ENCODE results near the gene DISC1.

Gene DISC1

DNA sequence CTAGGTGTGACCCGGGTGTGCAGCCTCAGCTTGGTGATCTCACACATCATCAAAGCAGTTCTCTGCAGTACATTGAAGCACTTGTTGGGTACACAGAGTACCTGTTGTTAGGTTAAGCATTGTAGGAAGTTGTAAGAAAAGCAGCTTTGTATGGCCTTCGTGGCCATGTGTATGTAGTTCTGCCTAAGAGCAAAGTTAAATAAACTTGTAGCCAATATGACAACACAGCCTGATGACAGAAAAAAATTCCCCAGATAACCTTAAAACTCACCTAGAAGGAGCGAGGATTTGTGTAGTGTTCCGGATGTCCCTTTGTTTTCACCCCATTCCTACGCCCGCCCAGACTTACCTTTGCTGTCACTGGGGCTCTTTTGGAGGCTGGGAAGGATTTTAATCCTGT lies 48.0 kb downstream of the DISC1 start:
- DNase-seq: no peak

DNA sequence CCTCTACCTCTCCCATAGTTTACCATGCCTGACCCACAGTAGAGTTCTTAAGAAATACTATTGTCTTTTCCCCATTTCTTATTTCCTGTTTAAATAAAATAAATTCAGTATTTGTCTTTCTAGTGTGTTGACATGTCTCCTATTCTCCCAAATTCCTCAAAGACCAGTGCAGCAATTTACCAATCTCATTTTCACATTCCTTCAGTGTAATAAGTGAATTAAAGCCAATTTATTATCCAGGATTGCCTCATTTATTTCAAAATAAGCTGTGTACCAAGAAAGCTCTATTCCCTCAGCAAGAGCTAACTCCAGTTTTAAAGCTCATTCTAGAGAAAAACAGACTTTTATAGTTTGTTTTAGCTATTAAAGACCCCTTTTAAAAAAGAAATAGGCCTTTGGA lies 49.9 kb downstream of the DISC1 start:
- DNase-seq: no peak

DNA sequence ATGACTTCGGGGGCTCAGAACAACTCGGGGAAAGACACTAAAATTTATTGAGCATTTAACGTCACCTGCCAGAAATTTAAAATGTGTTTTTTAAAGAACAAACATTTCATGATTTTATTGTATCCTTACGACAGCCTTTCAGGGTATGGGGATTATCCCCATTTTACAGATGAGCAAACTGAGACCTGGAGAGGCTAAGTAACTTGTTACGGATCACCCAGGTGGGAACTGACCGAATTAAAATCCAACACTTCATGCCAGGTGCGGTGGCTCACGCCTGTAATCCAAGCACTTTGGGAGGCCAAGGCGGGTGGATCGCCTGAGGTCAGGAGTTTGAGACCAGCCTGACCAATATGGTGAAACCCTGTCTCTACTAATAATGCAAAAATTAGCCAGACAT lies 50.9 kb downstream of the DISC1 start:
- DNase-seq: no peak

DNA sequence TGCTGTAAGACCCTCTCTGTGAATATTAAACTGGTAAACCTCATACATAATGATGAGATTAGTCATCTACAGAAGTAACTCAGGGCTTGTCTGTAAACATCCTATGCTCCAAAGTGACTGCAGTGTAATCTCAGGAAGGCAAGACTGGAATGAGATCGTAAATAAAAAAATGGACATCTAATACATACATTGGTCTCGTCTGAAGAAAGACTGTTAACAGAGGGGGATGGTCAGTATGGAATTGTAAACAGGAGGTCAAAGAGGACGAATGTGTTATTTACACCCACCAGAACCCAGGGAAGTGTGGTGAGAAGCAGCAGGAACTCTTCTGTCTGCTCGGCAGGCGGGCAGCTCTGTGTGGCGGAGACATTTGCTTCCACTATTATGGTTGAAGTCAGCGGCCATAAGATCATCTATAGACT lies 51.4 kb downstream of the DISC1 start:
- DNase-seq: no peak

DNA sequence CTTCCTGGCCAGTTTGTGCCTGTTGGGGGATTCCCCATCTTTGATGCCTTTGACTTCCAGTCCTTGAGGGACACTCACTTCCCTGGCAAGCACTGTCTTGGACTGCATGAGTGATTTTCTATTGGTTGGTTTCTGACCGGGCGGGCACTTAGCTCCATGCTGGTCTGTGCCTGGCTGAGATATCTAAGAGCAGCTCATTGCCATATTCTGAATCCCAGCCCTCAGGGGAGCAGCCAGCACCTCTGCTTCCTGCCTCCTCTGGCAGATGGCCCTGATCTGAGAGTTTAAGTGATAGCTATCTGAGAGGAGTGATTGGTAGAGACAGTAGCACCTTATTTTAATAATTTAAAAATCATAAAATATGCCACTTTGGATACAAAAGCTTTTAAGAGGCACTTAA lies 52.5 kb downstream of the DISC1 start:
- DNase-seq: no peak

DNA sequence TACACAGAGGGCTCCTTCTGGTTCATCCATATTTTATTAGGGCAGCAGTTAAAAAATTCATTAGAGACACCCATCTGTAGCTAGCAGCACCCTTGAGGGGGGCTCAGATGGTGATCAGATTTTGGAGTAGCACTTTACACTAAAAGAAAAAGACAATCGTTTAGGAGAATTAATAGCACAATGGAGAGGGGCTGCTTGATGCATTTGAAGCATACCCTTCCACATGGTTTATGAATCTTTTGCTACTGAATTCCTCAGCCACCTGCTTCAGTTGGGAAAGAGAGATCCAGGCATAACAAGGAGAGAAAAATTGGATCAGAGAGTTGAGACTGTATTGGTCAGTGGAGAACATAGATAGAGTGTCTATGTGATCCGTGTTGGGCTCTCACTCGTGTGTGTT lies 54.4 kb downstream of the DISC1 start:
- no peak for DNase-seq

DNA sequence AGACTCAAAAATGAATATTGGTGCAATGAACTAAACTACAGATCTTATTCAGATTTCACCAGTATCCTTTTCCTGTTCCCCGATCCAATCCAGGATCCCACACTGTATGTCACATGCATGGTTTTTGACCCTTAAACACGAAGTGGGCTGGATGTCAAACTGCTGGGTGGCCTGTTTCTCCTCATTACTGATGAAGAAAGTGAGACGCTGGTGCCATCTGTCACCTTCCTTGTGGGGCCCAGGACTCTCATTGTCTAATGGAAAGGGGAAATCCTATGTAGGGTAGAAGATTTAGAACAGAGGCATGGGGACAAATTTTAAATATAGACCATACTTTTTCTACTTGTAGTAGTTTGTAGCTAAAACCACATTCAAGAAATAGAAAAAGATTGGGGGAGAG lies 56.2 kb downstream of the DISC1 start:
- DNase-seq: no peak

DNA sequence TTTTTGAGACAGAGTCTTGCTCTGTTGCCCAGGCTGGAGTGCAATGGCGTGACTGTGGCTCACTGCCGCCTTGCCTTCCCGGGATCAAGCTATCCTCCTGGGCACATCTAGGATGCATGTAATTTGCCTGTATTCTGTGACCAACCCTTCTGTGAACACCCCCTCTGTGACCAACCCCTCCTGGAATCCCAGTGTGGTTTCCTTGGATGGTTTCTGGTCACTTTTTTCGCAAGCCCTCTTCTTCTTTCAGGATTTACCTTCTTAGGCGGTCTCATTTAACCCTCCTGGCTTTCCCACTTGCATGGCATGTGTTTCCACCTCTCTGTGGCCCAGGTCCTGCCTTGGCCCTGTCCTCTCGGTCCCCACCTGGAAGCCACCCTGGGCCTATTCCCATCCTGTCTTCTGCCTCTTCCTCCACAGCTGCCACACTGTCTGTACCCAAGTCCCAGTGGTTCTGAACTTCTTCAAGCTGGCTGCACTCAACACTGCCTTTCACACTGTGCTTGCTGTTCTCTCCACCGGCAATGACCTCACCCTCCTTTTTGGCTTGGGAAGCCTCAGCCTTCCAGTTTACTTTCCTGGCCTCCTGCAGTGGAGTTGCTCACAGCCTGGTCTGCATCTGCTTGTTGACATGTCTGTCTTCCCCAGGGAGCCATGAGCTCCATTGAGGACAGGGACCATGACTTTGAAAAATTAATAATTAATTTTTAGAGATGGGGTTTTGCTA lies 57.0 kb downstream of the DISC1 start:
- no peak for DNase-seq

DNA sequence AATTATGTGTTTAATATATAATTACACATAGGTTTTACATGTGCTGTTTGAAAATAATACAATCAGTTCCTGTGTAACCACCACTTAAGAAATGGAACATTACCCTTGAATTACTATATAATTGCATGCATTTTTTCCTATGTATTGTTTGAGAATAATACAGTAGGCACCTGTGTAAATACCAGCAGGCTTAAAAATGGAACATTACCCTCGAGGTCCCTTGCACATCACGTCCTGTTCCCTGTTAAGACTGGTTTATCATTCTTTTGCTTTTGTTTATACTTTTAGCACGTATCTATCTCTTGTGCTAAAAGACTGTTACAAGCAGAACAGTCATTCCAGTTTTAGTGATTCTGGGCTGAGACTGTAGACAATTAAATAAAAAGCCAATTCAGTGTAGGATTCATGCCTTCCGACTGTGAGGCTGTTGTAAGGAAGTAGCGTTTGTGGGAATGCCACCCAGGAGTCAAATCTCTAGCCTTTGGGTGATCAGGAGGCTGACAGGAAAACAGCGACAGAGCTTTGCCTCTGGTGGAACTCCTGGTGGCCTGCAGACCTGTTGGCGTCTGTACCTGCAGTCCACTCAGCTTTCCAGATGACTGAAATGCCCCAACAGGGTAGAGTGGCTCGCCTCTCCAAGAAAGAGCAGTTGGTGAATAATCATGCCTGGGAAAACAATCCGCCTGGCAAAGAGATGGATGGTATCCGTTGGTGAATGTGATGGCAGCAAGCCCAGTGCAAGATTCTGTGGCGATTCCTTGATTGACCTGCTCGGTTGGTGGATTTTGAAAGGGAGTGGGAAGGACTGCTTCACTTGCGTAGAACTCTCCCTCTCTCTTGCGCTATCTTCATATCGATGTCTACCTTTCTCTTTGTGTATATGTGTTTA lies 58.0 kb downstream of the DISC1 start:
- no peak for DNase-seq

DNA sequence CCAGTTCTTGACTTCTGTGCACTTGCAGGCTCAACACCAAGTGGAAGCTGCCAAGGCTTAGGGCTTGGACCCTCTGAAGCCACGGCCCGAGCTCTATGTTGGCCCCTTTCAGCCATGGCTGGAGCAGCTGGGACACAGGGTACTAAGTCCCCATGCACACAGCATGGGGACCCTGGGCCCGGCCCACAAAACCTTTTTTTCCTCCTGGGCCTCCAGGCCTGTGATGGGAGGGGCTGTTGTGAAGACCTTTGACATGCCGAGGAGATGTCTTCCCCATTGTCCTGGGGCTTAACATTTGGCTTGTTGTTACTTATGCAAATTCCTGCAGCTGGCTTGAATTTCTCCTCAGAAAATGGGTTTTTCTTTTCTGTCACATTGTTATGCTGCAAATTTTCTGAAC lies 59.8 kb downstream of the DISC1 start:
- DNase-seq: no peak

DNA sequence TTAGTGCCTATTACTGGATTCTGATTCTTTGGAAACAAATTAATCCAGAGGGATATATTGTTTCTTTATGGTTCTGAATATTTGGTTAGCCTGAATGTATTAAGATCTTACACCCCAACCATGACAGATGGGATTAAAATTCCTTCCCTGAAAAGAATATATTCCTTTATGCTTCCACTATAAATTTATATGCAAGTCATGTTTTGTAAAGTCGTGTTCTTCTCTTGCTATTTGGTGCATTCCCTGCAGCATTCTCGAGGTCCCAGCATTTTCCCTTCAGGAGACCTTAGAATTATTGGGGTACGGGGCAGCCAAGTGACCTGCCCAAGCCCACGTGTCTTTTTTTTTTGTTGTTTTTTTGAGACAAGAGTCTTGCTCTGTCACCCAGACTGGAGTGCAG lies 62.4 kb downstream of the DISC1 start:
- DNase-seq: no peak

DNA sequence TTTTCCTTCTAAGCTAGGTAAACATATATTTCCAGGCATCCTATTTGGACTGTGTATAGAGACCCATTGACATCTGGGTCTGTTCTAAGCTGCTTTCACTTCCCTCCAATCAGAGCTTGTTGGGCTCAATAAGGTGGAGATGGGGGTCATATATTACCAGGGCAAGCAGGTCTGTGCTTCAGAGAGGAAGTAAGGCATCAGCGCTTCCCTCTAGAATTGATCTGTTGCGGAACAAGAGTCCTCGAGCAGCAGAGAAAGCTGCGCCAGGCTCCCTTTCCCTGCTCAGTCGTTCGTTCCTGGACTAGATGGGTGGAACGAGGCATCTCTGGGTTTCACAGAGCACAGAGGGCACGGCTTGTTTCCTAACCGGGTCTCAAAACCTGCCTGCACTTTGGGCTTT lies 63.5 kb downstream of the DISC1 start:
- no peak for DNase-seq

DNA sequence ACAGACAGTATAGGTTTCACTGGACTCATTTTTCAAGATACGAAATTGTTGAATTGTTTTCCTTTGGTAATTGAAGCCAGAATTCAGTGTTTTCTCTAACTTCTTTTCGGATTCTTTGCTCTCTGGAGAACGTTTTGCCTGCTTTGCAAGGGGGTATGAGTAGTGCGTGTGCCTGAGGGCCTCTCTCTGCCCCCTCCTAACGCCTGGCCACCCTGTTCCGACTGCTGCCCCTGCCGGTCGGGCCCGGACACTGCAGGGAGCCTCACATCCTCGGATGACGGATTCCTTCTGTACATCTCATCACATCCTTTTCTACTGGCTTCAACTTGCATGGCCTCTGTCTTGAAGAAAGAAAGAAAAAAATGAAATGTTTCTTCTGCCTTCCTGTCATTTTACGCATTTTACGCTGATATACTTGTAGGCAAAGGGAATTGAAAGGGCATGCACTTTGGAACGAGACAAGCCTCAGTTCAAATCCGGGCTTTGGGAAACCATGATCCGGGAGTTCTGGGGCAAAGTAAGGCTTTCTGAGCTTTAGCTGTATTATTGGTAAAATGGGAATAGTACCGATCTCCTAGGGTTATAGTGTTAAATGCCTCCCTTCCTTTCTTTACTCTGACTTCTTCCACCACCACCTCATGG lies 65.1 kb downstream of the DISC1 start:
- DNase-seq: no peak

DNA sequence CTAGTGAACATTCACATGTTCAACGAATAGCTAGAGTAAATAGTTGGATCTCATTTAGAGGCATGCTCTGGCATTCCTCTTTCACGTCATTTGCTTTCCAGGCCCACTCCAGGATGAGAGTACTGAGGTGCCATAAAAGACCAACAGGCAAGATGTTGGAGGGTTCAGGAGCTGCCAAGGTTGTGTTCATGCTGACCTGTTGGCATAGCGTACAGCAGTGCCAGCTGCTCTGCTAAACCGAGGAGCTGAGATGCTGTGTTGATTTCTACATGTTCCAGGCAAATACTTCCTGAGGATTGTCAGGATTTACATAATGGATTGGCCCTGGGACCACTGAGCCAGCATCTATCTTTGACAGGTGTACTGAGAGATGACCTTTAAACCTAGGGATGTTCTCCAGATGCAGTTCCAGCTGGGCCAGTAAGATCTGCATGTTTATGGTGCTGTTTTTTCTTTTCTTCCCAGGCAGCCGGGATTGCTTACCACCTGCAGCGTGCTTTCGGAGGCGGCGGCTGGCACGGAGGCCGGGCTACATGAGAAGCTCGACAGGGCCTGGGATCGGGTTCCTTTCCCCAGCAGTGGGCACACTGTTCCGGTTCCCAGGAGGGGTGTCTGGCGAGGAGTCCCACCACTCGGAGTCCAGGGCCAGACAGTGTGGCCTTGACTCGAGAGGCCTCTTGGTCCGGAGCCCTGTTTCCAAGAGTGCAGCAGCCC lies 66.9 kb downstream of the DISC1 start:
- DNase-seq: no peak

DNA sequence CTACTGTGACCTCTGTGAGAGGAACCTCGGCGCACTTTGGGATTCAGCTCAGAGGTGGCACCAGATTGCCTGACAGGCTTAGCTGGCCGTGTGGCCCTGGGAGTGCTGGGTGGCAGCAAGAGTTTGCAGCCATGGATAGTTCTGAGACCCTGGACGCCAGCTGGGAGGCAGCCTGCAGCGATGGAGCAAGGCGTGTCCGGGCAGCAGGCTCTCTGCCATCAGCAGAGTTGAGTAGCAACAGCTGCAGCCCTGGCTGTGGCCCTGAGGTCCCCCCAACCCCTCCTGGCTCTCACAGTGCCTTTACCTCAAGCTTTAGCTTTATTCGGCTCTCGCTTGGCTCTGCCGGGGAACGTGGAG lies 67.5 kb downstream of the DISC1 start:
- no peak for DNase-seq

DNA sequence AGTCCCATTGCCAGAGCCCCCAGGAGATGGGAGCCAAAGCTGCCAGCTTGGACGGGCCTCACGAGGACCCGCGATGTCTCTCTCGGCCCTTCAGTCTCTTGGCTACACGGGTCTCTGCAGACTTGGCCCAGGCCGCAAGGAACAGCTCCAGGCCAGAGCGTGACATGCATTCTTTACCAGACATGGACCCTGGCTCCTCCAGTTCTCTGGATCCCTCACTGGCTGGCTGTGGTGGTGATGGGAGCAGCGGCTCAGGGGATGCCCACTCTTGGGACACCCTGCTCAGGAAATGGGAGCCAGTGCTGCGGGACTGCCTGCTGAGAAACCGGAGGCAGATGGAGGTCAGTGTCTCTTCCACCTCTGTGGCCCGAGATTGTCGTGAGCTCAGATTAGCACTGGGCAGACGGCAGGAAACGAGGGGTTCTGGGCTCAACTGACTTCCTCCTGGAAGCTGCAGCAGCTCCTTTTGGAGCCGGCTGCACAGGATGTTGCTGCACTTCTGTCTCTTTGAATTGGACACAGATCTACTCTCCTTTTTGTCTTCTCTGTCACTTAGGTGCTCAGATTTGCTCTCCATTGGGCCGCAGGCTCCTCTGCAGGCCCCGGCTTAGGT lies 68.0 kb downstream of the DISC1 start:
- DNase-seq: no peak

DNA sequence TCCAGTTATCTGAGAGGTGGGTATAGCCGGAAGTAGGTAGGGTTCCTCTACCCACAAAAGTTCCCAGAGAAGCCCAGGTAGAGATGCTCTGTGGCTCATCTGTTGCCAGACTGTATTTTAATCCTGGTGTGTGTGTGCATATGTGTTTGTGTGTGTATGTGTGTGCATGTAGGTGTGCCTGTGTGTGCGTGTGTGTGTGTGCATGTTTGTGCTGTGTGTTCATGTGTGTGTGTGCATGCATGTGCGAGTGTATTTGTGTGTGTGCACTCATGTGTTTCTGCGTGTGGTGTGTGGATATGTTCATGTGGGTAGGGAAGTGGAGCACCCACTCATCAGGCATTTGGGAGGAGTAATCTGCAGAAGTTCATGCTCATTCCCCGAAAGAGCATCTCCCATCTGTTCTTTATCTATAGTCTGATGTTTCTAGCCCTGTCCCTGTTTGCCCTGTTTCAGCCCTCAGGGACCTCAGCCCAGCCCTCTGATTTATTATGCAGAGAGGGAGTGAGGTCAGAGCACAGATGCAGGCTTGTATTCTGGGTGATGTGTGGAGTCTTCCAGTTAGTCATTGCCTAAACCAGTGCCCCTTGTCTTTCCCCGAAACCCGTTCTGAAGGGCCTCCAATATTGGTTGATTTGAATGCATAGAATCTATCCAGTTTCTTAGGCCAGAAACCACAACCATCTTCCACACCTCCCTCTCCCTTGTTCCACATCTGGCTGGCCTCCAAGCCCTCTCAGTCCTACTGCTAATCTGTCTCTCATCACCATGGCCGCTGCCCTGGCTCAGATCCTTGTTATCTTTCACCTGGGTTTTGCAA lies 69.1 kb downstream of the DISC1 start:
- no peak for DNase-seq

DNA sequence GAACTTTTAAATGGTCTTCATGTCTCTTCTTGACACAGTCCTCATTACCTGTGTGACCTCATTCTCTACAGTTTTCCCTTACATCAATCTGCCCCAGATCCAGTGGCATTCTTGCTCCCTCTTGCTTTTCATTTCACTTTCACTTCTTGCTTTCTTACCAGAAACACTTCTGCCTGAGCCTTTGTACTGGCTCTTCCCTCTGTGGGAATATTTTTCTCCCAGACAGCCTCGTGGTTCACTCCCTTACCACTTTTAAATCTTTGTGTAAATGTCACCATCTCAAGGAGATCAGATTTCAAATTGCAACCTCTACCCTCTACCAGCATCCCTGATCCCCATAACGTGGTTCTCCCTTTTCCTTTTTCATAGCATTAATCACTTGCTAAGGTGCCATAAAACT lies 73.2 kb downstream of the DISC1 start:
- no peak for DNase-seq

DNA sequence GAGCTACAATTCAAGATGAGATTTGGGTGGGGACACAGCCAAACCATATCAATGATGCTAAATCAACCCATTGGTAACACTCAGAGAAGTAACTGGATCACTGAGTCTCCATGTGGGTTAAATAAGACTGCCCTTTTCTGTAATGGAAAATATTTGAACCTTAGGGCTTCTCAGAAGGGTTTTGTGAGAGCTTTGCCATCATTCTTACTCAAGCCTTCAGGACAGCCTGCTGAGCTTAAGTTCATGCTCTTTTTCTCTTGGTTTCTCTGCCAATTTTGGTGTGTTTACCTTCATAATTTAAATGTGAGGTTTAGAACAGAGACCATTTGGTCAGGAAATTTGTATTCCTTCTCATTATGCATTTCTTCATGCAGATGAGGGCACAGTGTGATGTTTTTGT lies 74.7 kb downstream of the DISC1 start:
- DNase-seq: no peak

DNA sequence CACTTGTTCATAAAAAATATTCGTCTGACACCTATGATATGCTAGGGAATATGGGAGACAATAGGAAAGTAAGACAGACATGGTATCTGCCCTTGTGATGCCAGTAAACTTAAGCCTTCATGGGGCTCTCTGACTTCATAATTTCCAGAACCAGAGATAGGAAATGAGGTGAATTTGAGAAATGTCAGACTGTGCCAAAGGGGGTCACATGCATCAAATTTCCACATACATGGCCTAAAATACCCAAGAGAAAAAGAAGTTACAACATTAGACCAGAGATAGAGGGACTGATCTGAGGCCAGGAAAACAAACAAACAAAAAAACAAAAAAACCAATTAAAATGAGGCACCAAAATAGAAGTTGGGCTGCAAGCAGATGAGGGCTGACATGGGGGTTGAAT lies 75.7 kb downstream of the DISC1 start:
- no peak for DNase-seq

DNA sequence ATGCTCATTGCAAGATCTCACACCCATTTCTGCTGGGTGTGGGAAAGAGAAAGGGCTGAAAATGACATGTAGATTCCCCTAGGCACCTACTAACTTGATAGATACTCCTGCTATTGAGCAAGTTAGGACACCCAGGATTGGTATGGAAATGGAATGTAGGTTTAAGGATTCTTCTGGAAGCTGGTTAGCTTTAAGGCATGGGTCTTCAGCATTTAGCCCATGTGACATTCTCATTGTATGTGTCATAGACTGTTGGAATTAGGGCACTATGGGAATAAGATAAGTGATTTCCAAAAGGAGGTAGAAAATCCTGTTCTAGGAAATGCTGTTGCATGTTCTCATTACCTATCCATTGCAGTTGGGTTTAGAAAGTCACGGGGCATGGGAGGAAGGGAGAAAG lies 76.2 kb downstream of the DISC1 start:
- DNase-seq: no peak

Measured in stimulated activated CD4-positive, alpha-beta T cell treated with anti-CD3 and anti-CD28 coated beads, Interleukin-1b, Interleukin-23, amount 100 ng/mL, for 48 hours (primary cell).